Right lobe of liver (tissue), 4 donors: Measurements from ENCODE around the gene CDKN1C.

Source experiments
- POLR2A ChIP-seq: fragments of 450-650 bp; IDR thresholded peaks from one replicate; pipeline ENCODE4 v1.6.1; 2017; ENCODE audit warnings: antibody characterized with exemption, mild to moderate bottlenecking
- TF ChIP-seq, protein P1 (sequence below), 4 donors: fragments of 200-600 bp in 3 of 4; fragments of 450-650 bp in 1 of 4; IDR thresholded peaks; one replicate each; pipeline versions ENCODE4 v1.5.1 to v1.8.0; 2016 to 2022; ENCODE audit warnings: antibody characterized with exemption in 4 of 4, mild to moderate bottlenecking in 2 of 4
- donor health status: DM: no; HTN: no; CAD: no.
- donor health status: DM: no; HTN: no; CAD: no.
- donor health status: DM: no; HTN: yes; CAD: no.

DNA sequence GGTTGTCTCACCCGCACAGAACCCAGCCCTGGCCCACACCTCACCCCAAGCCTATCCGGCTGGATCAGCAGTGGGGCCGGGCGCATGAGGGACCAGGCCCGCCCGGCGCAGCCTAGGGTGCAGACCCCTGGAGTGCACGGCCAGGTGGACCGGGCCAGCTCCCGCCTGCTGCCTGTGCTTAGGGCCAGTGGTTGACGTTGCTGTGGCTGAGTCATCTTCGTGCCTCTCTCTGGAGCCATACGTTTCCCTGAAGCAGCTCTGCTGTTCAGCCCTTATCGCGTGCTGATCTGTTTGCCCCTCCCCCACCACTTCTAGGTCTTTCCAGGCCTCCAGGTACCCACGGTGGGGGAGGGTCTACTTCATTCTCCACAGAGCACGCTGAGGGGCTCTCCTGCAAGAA lies 39.5 kb downstream of the CDKN1C start:
- no peak for TF ChIP-seq POLR2A
- TF ChIP-seq, protein P1, sequence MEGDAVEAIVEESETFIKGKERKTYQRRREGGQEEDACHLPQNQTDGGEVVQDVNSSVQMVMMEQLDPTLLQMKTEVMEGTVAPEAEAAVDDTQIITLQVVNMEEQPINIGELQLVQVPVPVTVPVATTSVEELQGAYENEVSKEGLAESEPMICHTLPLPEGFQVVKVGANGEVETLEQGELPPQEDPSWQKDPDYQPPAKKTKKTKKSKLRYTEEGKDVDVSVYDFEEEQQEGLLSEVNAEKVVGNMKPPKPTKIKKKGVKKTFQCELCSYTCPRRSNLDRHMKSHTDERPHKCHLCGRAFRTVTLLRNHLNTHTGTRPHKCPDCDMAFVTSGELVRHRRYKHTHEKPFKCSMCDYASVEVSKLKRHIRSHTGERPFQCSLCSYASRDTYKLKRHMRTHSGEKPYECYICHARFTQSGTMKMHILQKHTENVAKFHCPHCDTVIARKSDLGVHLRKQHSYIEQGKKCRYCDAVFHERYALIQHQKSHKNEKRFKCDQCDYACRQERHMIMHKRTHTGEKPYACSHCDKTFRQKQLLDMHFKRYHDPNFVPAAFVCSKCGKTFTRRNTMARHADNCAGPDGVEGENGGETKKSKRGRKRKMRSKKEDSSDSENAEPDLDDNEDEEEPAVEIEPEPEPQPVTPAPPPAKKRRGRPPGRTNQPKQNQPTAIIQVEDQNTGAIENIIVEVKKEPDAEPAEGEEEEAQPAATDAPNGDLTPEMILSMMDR (IDR thresholded peaks at IDR 0.05) = no peak
